GM18526 (cell line): ENCODE data around the gene PPT2.
A peak's percentile ranks its signal among the peaks of the same experiment; 100 is the strongest.

Experiments used
- POLR2A ChIP-seq: IDR thresholded peaks from 3 replicates; pipeline ENCODE4 v1.6.1; 2011; ENCODE audit not compliant: insufficient read length; ENCODE audit errors: extremely low read depth

The PPT2 gene

GRCh38 chr6:32189069-32189741 is 35.3 kb downstream of the PPT2 start:
- TF ChIP-seq POLR2A, result no peak

DNA sequence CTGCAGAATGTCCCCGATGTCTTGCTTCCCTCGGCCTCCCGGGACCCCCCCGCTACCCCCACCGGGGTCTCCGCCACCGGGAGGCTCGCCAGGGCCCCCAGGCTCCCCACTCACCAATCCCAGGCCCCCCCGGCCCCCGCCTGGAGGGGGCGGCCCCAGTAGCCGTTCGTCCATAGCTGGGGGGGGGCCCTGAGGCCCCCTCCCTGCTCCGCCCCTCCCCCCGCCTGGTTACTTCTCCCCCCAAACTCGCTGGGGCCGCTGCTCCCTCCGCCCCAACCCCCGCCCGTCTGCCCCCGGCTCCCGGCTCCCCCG is 35.8 kb downstream of the PPT2 start:
- TF ChIP-seq POLR2A, result no peak

- peak; percentile 74 for TF ChIP-seq POLR2A
Measured at GRCh38 chr6:32190054-32190851, 36.3 kb downstream of the PPT2 start, which contains the start of gene PBX2. Gene PBX2, minus strand, starts transcription at chr6:32190202. Its CDS starts 287 bp downstream, at chr6:32189915.

DNA sequence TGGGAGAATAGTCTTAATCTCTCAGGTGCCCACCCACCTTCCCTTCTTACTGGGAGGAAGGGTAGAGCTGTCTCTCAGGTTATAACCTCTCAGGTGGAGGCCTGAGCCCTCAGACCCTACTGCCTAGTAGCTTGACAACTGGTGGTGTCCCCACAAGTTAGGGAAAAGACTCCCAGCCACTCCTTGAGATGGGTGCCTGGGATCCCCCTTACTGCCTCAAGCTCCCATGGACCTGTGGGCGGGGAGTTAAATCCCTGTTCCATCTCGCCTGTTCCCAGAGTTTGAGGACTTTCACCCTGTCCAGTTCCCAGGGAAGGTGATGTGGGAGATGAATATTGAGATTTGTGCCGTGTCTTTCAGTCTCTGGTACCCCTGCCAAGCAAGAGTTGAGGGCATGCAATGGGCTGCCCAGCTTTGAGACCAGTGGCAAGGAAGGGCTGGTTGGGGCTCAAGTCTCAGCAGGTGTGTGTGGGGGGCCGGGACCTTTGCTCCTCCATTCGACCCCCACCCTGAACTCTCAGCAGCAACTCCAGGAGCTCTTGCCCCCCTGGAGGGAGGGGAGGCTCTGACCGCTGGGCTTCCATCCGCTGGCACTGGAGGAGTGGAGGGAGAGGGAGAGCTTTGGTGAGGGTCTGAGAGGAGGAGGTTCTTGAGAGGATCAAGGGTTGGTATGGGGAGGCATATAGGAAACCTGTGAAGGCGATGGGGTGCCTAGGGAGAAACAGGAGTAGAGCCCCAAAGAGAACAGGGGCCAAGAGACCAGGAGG is 37.2 kb downstream of the PPT2 start:
- TF ChIP-seq POLR2A, result no peak

- TF ChIP-seq POLR2A, result no peak
Measured at GRCh38 chr6:32191696-32192607, 38.0 kb downstream of the PPT2 start.

DNA sequence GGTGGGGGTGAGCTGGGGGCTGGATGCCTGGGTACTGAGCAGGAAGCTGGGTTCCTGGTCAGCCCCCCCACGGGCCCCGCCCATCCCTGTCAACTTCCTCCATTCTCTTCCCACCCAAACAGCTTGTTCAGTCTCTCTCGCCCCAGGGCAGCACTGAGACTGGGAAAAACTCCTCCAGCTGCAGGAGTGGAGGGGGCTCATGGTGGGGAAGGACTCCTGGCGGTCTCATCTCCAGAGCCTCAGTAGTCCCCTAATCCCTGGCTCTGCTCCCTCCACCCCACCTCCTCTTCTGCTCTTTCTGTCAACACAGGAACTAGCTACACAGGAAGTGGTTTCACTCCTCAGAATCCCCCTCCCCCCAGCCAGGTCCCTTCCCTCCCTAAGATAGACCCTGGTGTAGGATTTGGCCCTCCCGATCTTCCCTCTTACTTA is 38.7 kb downstream of the PPT2 start, which contains the start of gene GPSM3:
Gene GPSM3, minus strand, starts transcription at position 36 of the 432 bp plus-strand sequence. CDS start 130 bp downstream, outside the sequence.
- TF ChIP-seq POLR2A, result peak; percentile 49

GRCh38 chr6:32194388-32194787 is 40.4 kb downstream of the PPT2 start:
- TF ChIP-seq POLR2A, result no peak

DNA sequence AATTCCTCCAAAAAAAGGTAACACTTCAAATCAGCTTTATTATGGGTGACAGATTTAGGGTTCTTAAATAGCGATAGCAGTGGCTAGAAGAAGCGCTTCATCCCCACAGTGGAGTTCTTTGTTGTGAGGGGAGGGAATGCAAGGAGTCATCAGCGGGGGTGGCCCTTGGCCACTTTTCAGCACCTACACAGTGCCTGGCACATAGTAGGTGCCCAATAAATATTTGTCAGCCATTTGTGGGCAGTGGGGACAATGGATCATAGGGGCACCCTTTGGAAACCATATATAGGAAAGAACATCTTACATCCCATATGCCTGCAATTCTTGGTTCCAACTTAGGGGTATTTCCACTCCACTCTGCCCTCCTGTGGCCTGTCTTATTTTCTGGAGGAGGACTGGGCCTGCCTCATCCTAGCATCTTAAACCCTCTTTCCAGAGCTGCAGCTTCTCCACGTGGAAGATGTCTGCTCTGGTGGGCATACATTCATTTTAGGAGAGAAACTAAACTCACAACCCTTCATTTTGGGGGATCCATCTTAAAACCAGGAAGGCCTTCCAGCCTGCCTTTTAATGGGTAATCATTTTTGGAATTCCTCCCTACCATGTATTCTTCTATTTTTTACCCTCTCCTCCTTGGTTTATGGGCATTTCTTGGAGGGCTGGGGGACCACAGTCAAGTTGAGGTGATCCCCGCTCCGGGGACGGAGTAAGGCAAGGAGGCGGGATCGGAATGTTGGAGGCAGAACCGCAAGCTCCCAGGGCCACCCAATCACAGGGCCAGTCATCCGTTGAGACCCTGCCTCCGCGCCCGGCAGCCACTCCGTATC is 41.1 kb downstream of the PPT2 start:
- TF ChIP-seq POLR2A, result peak; percentile 62

GRCh38 chr6:32195652-32195901 is 41.6 kb downstream of the PPT2 start:
- no peak for TF ChIP-seq POLR2A

DNA sequence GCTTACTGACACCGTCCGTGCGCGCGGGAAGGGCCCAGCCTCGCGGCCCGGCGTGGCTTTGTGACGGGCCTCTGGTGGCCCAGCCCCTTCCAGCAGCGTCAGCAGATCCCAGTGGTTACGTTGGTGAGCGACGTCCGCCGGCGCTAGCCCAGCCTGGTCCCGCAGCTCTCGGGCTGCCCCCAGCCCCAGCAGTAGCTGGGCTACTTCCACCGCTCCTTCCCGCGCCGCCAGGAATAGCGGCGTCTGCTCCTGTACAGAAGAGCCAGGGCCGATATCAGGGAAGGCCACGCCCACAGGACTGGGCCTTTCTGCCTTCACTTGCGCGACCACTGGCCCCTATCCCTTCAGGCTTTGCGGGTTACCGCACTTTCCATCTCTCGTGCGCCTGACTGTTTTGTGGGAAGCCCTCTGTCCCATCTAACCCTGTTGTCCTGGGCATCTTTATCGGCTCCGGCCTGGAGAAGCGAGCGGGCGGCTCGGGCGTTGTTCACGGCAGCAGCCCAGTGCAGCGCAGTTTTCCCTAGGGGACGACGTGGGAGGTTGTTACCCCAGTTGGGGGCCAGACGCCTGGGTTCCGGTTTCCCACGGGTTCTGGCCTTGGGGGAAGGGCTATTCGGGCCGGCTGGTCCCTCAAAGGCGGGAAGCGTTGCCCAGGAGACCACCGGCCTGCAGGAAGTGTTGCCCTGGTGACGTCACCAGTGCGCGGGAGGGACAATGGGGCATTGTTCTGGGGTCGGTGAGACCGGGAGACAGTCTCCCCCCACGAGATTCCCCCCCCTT is 42.2 kb downstream of the PPT2 start:
- TF ChIP-seq POLR2A, result peak; percentile 91

DNA sequence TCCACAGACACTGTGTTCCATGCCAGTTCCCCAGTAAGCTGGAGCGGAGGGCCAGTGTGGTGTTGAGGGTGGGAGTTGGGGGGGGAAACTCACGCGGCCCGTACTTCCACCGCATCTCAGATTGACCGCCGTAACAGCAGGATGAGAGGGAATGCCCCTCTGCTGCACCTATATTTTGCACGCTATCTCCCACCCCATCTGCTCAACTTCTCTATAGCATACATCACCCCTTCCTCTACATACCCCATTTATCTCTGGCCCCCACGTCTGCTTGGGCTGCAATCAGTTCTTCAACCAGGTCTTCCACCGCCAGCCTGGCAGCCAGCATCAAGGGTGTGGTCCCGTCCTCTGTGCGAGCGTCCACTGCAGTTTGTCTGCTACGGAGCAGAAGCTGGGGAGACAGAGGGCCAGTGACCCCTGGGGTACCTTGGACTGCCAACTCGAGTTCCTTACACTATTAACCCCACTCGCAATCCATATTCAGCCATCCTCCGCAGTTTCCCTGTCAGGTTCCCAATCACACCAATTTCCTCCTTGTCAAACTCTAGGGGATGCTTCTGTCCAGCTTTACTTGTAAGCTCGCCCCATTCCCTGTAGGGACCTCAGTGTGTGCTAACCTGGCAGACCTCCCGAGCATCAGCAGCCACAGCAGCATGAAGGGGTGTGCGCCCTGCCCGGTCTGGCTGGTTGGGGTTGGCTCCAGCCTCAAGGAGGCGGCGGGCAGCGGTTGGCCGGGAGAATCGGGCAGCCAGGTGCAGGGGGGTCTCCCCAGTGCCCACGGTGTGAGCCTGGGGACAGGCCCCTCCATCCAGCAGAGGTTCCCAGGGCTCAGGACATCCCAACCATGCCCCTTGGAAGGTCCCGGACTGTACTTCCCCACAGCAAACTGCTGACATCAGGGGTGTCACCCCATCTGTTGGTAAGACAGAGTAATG is 43.0 kb downstream of the PPT2 start:
- TF ChIP-seq POLR2A, result no peak

GRCh38 chr6:32198345-32198696 is 44.4 kb downstream of the PPT2 start:
- no peak for TF ChIP-seq POLR2A

DNA sequence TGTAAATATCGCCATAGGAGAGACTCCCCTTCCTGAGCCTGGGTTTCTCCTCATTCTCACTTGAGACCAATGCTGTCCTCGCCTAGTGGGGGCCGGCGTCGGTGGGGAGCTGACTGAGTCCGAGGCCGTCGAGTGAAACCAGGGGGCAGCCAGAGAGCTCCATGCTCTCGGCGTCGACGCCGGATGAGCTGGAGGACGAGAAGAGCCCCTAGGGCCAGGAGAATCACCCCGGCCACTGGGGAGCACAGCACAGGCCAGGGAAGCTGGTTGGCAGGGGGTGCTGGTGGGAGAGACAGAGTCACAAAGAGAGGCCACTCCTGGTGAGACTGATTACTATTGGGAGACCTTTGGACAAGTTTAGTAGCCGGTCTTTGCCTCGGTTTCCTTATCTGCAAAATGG is 44.9 kb downstream of the PPT2 start:
- TF ChIP-seq POLR2A, result no peak
